Lung (tissue), 12 donors: Measurements from ENCODE around the gene GALNT9. TPM values are rescaled to one million over a fixed set of nuclear protein-coding genes. Genes with fewer than 3 reads are reported as not detected.

ENCODE experiments used
- ATAC-seq: fragments of 200-7000 bp; cut with Tn5 transposase; one replicate; pipeline ENCODE4 v1.9.1; 2020; ENCODE audit warnings: moderate number of reproducible peaks; ENCODE audit not compliant: insufficient read depth, low FRiP score
- DNase-seq, 3 donors: peaks; one replicate each; pipeline ENCODE4 v3.0.0-alpha.2; 2013 to 2017
- H3K27ac ChIP-seq, 2 donors: one replicate each; pipeline ENCODE4 v1.5.1; 2013; ENCODE audit warnings: mild to moderate bottlenecking in 2 of 2, moderate library complexity in 2 of 2, control low read depth in 1 of 2, inconsistent platforms in 1 of 2, low read depth in 1 of 2, low read length in 1 of 2
- H3K27me3 ChIP-seq, 3 donors: one replicate each; pipeline ENCODE4 v1.5.1; 2013; ENCODE audit warnings: low read length in 2 of 3; ENCODE audit not compliant: control insufficient read depth in 3 of 3, insufficient read depth in 3 of 3
- H3K36me3 ChIP-seq, 4 donors: one replicate each; pipeline ENCODE4 v1.5.1; 2013; ENCODE audit warnings: low read length in 4 of 4, mild to moderate bottlenecking in 1 of 4, moderate library complexity in 1 of 4; ENCODE audit not compliant: control insufficient read depth in 4 of 4, insufficient read depth in 4 of 4
- H3K4me1 ChIP-seq, 5 donors: one replicate each; pipeline ENCODE4 v1.5.1; 2013; ENCODE audit warnings: low read length in 5 of 5, mild to moderate bottlenecking in 2 of 5, moderate library complexity in 1 of 5; ENCODE audit not compliant: control insufficient read depth in 5 of 5, insufficient read depth in 5 of 5
- H3K4me3 ChIP-seq: one replicate; pipeline ENCODE4 v1.5.1; 2013; ENCODE audit warnings: mild to moderate bottlenecking, control low read depth, moderate library complexity
- H3K9ac ChIP-seq, 2 donors: one replicate each; pipeline ENCODE4 v1.5.1; 2013; ENCODE audit warnings: low read length in 2 of 2, control low read depth in 1 of 2; ENCODE audit not compliant: insufficient read depth in 1 of 2
- H3K9me3 ChIP-seq, 4 donors: one replicate each; pipeline ENCODE4 v1.5.1; 2013; ENCODE audit warnings: low read length in 3 of 4, mild to moderate bottlenecking in 1 of 4, moderate library complexity in 1 of 4; ENCODE audit not compliant: control insufficient read depth in 4 of 4, insufficient read depth in 3 of 4
- WGBS, 2 donors: extraction: QIAGEN DNeasy Blood & Tissue Kit; methylation state at CpG; one replicate each; pipeline ENCODE4 v1.1.7; 2013; 5-methylcytosine and 5-hydroxymethylcytosine counted together
- polyA plus RNA-seq, 2 donors: library from polyadenylated mRNA; stranded (reverse); fragments of 200-250 nt; gene quantifications; one replicate each; pipeline ENCODE4 v1.2.1, GENCODE V29; 2013
- total RNA-seq, 2 donors: library from RNA; depleted of rRNA in 1 of 2; stranded (reverse); fragments of >200 nt in 1 of 2; gene quantifications; one replicate each; pipeline ENCODE4 v1.2.1, GENCODE V29; 2014 to 2021
- TF ChIP-seq, protein P1 (sequence below): IDR thresholded peaks from 2 replicates; pipeline ENCODE4 v1.5.1; 2012; ENCODE audit warnings: mild to moderate bottlenecking; ENCODE audit errors: control extremely low read depth, extremely low read depth
- donor health status: control.
- donor health status: control.
- donor health status: Bipolar disorder and iron deficiency.
- donor health status: healthy.
- donor health status: DM: yes; HTN: yes; CAD: no.

GALNT9 gene
- total and polyA plus RNA-seq, 4 donors = 0.13 to 1.7 (median 0.79) TPM

DNA sequence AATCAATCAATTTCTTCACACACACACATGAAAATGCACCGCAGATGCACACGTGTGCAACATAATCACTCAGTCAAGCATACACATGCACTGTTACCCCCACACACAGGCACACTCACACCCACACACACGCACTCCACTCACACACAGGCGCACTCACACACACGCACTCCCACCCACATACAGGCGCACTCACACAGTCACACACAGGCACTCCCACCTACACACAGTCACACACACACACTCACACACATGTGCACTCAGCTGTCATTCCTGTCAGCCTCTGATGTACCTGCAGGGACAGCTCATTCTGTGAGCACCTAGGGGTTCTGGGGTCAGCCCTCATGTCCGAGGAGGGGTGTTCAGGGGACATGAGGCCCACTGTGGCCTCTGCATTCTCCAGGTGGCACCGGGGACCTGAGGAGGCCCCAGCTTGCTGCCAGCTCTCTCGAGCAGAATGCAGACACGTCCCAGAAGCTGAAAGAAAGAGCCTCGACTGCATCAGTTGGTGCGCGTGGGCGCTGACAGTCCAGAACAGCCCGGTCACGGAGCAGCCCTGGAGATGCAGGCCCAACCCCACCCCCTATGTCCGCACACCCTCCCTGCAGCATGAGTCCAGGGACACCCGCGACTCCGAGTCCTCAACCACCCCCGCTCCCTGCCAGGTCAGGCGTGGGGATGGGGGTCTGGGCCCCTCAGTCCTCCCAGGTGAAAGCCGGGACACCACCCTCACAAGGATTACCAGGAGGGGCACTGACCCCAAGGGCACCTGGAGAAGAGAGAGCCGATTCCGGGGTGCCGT is 115.8 kb downstream of the GALNT9 start:
- Histone ChIP-seq H3K4me3 (no peak overlapping the region), H3K36me3 (no peaks in the 10 kb centered on the region), H3K4me1 (no peaks in the 10 kb centered on the region), H3K27ac (no peak overlapping the region), H3K9ac (no peak overlapping the region), H3K27me3 (no peaks in the 10 kb centered on the region), H3K9me3 (peaks cover 0 to 8% (median 2%) of the 10 kb centered on the region in 4 donors)
- DNase-seq (no peak), ATAC-seq (no peak)
- TF ChIP-seq, protein P1, sequence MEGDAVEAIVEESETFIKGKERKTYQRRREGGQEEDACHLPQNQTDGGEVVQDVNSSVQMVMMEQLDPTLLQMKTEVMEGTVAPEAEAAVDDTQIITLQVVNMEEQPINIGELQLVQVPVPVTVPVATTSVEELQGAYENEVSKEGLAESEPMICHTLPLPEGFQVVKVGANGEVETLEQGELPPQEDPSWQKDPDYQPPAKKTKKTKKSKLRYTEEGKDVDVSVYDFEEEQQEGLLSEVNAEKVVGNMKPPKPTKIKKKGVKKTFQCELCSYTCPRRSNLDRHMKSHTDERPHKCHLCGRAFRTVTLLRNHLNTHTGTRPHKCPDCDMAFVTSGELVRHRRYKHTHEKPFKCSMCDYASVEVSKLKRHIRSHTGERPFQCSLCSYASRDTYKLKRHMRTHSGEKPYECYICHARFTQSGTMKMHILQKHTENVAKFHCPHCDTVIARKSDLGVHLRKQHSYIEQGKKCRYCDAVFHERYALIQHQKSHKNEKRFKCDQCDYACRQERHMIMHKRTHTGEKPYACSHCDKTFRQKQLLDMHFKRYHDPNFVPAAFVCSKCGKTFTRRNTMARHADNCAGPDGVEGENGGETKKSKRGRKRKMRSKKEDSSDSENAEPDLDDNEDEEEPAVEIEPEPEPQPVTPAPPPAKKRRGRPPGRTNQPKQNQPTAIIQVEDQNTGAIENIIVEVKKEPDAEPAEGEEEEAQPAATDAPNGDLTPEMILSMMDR = no peak
- WGBS, 2 donors = 82 to 86% methylated on average over 26 of the region's 26 CpGs

DNA sequence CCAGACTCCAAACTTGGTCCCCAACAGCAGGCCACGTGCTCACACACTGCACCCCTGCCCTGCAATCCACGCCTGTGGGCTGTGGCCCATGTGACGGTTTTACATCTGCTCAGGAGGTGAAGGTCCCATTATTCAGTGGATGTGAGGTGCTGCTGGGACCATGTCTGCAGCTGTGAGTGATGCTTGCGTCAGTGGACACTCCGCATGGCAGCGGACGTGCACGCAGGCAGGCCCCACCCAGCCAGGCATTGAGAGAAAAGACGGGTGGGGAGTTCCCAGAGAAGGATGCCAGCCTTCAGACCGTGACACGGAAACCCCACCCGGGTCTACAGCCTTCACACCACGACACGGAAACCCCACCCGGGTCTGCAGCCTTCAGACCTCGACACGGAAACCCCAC is 117.6 kb downstream of the GALNT9 start:
- no peak for ATAC-seq
- Histone ChIP-seq H3K36me3 (no peaks in the 10 kb centered on the region), H3K27me3 (peaks cover 0 to 4% (median 0%) of the 10 kb centered on the region in 3 donors), H3K9ac (no peak overlapping the region), H3K9me3 (peaks cover 0 to 13% (median 2%) of the 10 kb centered on the region in 4 donors), H3K27ac (no peak overlapping the region), H3K4me3 (no peak overlapping the region), H3K4me1 (no peaks in the 10 kb centered on the region)
- no peak for DNase-seq
- WGBS, 2 donors = 86 to 92% methylated on average over 17 of the region's 17 CpGs
- TF ChIP-seq, protein P1 = no peak

DNA sequence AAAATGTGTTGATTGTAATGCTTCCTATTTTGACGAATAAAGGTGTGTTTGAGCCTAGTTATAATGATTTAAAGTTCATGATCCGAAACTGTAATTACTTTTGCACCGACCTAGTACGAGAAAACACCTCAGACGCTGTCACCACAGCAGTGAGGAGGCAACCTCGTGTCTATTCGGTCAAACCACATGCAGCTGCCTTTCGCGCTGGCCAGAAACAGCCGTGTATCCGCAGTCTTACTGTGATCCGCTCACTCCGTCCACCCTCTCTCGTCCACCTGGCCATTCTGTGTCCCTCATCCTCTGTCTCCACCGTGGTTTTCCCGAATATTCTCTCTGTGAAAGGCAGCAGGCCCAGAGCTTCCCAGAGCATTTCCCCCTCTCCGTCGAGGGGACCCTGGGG is 118.1 kb downstream of the GALNT9 start:
- no peak overlapping the region for H3K9ac ChIP-seq
- H3K4me3 ChIP-seq = no peak overlapping the region
- TF ChIP-seq, protein P1 = no peak
- H3K36me3 ChIP-seq = no peaks in the 10 kb centered on the region
- WGBS, 2 donors = 87 to 89% methylated on average over 18 of the region's 18 CpGs
- DNase-seq = no peak
- ATAC-seq = no peak
- H3K4me1 ChIP-seq = no peaks in the 10 kb centered on the region
- peaks cover 0 to 9% (median 0%) of the 10 kb centered on the region in 3 donors for H3K27me3 ChIP-seq
- H3K27ac ChIP-seq = no peak overlapping the region
- H3K9me3 ChIP-seq = peaks cover 0 to 12% (median 2%) of the 10 kb centered on the region in 4 donors
